Stimulated activated CD4-positive, alpha-beta T cell treated with anti-CD3 and anti-CD28 coated beads, Interleukin-12 subunit alpha, Interleukin-12 subunit beta, amount 100 ng/mL, for 48 hours (primary cell): ENCODE results near the gene XIST.
"Not testable (repeated sequence)": the region's sequence is repeated elsewhere in the genome, so short reads cannot be mapped to it uniquely, and the experiment has no call there.

Source experiments
- DNase-seq, 3 donors: peaks; one replicate each; pipeline ENCODE4 v3.0.0-alpha.2; 2020; ENCODE audit warnings: low read depth in 2 of 3, low spot score in 1 of 3

XIST gene

GRCh38 chrX:73817393-73818199 lies 34.9 kb downstream of the XIST start:
- no peak for DNase-seq

GRCh38 chrX:73812256-73812655 lies 40.3 kb downstream of the XIST start:
- DNase-seq = no peak

DNA sequence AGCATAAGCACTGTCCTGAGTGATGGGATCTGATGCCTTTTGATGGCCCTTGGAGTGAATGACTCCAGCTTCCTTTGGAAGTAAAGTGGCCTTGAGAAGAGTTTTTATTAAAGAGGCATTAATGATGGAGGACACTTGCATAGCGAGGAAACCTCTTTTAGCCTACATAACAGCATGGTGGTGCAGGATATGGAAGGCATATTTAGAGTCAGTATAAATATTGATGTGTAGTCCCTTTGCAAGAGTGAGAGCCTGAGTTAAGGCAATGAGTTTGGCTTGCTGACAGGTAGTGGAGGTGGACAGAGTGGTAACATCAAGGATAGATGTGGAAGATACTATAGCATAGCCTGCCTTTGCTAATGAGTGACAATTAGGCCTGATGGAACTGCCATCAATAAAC lies 48.4 kb downstream of the XIST start:
- not testable (repeated sequence) for DNase-seq

- no peak for DNase-seq
Measured at GRCh38 chrX:73799888-73800287, 52.6 kb downstream of the XIST start.

DNA sequence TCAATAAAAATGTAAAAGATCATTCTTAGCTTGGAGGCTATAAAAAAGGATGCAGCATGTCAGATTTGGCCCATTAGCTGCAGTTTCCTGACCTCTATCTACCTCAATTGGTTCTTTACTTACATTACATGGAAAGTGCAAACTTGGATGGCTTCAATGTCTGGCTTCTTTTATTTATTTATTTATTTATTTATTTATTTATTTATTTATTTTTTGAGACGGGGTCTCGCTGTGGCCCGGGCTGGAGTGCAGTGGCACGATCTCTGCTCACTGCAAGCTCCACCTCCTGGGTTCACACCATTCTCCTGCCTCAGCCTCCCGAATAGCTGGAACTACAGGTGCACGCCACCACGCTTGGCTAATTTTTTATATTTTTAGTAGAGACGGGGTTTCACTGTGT lies 60.0 kb downstream of the XIST start:
- DNase-seq = not testable (repeated sequence)

- no peak for DNase-seq
Measured at GRCh38 chrX:73785493-73785892, 67.0 kb downstream of the XIST start.
